ACC112 (cell line): ENCODE data around the gene ABR.

Experiments
- H2AFZ ChIP-seq: fragments of 200-600 bp; sonication (generic); one replicate; pipeline ENCODE4 v1.6.0; 2017; ENCODE audit warnings: antibody characterized with exemption, low read length; ENCODE audit not compliant: unreplicated experiment
- H3K27ac ChIP-seq: fragments of 200-600 bp; sonication (generic); 2 replicates; pipeline ENCODE4 v1.5.1; 2014; ENCODE audit warnings: low read depth, mild to moderate bottlenecking, antibody characterized with exemption, low read length, moderate library complexity
- H3K27me3 ChIP-seq: fragments of 200-600 bp; sonication (generic); 2 replicates; pipeline ENCODE4 v1.6.1; 2014; ENCODE audit warnings: mild to moderate bottlenecking, antibody characterized with exemption, low read length, moderate library complexity, mixed read lengths; ENCODE audit not compliant: insufficient read depth
- H3K36me3 ChIP-seq: fragments of 200-600 bp; sonication (generic); 2 replicates; pipeline ENCODE4 v1.6.1; 2016; ENCODE audit warnings: mild to moderate bottlenecking, antibody characterized with exemption, low read length, moderate library complexity, mixed read lengths; ENCODE audit not compliant: insufficient read depth
- H3K4me1 ChIP-seq: fragments of 200-600 bp; sonication (generic); one replicate; pipeline ENCODE4 v1.6.1; 2016; ENCODE audit warnings: low read length, mixed read lengths; ENCODE audit not compliant: insufficient read depth, unreplicated experiment, control insufficient read depth
- H3K4me3 ChIP-seq: fragments of 200-600 bp; sonication (generic); 2 replicates; pipeline ENCODE4 v1.5.1; 2014; ENCODE audit warnings: mild to moderate bottlenecking, low read depth, low read length
- H3K79me2 ChIP-seq: fragments of 200-600 bp; sonication (generic); one replicate; pipeline ENCODE4 v1.6.0; 2016; ENCODE audit warnings: low read length; ENCODE audit not compliant: control insufficient read depth, unreplicated experiment, insufficient read depth

The ABR gene

GRCh38 chr17:965311-965989, 214.3 kb downstream of the ABR start:
- H3K4me1 ChIP-seq, result no peaks in the 10 kb centered on the region
- no peaks in the 10 kb centered on the region for H3K27me3 ChIP-seq
- H3K79me2 ChIP-seq, result peaks cover 28% of the 10 kb centered on the region
- H3K4me3 ChIP-seq, result no peak overlapping the region
- H3K27ac ChIP-seq, result no peak overlapping the region
- no peak overlapping the region for H2AFZ ChIP-seq
- H3K36me3 ChIP-seq, result no peaks in the 10 kb centered on the region

GRCh38 chr17:964876-965275, 214.9 kb downstream of the ABR start:
- no peak overlapping the region for H3K4me3 ChIP-seq
- H3K27me3 ChIP-seq, result no peaks in the 10 kb centered on the region
- no peak overlapping the region for H3K27ac ChIP-seq
- H3K36me3 ChIP-seq, result no peaks in the 10 kb centered on the region
- H2AFZ ChIP-seq, result no peak overlapping the region
- no peaks in the 10 kb centered on the region for H3K4me1 ChIP-seq
- peaks cover 22% of the 10 kb centered on the region for H3K79me2 ChIP-seq

- Histone ChIP-seq H3K4me3 (no peak overlapping the region), H3K27ac (no peak overlapping the region), H3K4me1 (no peaks in the 10 kb centered on the region), H3K27me3 (no peaks in the 10 kb centered on the region), H2AFZ (no peak overlapping the region), H3K79me2 (peaks cover 13% of the 10 kb centered on the region), H3K36me3 (no peaks in the 10 kb centered on the region)
These were observed 217.1 kb downstream of the ABR start for GRCh38 chr17:962670-963069.

GRCh38 chr17:962166-962565, 217.6 kb downstream of the ABR start:
- Histone ChIP-seq H2AFZ (no peak overlapping the region), H3K79me2 (peaks cover 8% of the 10 kb centered on the region), H3K4me1 (no peaks in the 10 kb centered on the region), H3K27me3 (no peaks in the 10 kb centered on the region), H3K4me3 (no peak overlapping the region), H3K27ac (no peak overlapping the region), H3K36me3 (no peaks in the 10 kb centered on the region)

GRCh38 chr17:958712-959451, 220.9 kb downstream of the ABR start:
- Histone ChIP-seq H3K79me2 (peaks cover 4% of the 10 kb centered on the region), H3K4me1 (peaks cover 6% of the 10 kb centered on the region), H3K27me3 (no peaks in the 10 kb centered on the region), H2AFZ (no peak overlapping the region), H3K27ac (no peak overlapping the region), H3K36me3 (no peaks in the 10 kb centered on the region), H3K4me3 (no peak overlapping the region)

- no peaks in the 10 kb centered on the region for H3K27me3 ChIP-seq
- no peak overlapping the region for H2AFZ ChIP-seq
- no peaks in the 10 kb centered on the region for H3K36me3 ChIP-seq
- H3K79me2 ChIP-seq, result peaks cover 4% of the 10 kb centered on the region
- peaks cover 6% of the 10 kb centered on the region for H3K4me1 ChIP-seq
- no peak overlapping the region for H3K4me3 ChIP-seq
- no peak overlapping the region for H3K27ac ChIP-seq
These were observed 221.8 kb downstream of the ABR start for GRCh38 chr17:957856-958421.

GRCh38 chr17:956905-957304, 222.9 kb downstream of the ABR start:
- H3K79me2 ChIP-seq, result no peaks in the 10 kb centered on the region
- no peak overlapping the region for H3K27ac ChIP-seq
- no peak overlapping the region for H3K4me3 ChIP-seq
- peaks cover 7% of the 10 kb centered on the region for H3K4me1 ChIP-seq
- no peaks in the 10 kb centered on the region for H3K27me3 ChIP-seq
- H2AFZ ChIP-seq, result no peak overlapping the region
- H3K36me3 ChIP-seq, result no peaks in the 10 kb centered on the region

GRCh38 chr17:954431-955164, 225.2 kb downstream of the ABR start:
- Histone ChIP-seq H3K36me3 (no peaks in the 10 kb centered on the region), H3K4me3 (no peak overlapping the region), H3K4me1 (peaks cover 17% of the 10 kb centered on the region), H3K27ac (no peak overlapping the region), H2AFZ (no peak overlapping the region), H3K27me3 (no peaks in the 10 kb centered on the region), H3K79me2 (peaks cover 5% of the 10 kb centered on the region)

- Histone ChIP-seq H3K4me3 (no peak overlapping the region), H3K36me3 (no peaks in the 10 kb centered on the region), H3K4me1 (peaks cover 17% of the 10 kb centered on the region), H2AFZ (no peak overlapping the region), H3K79me2 (peaks cover 6% of the 10 kb centered on the region), H3K27ac (no peak overlapping the region), H3K27me3 (no peaks in the 10 kb centered on the region)
These were observed 226.0 kb downstream of the ABR start for GRCh38 chr17:953767-954166.
